Bronchial epithelial cell (primary cell): ENCODE measurements around the gene TRIM59. TPM values are rescaled to one million over a fixed set of nuclear protein-coding genes. Genes with fewer than 3 reads are reported as not detected.

ENCODE experiments used
- DNase-seq: peaks from one replicate; pipeline ENCODE4 v3.0.0-alpha.2; 2010; ENCODE audit warnings: low read depth
- FAIRE-seq: peaks from 2 replicates; lab custom pipeline; 2011; peaks lifted over from hg19 to GRCh38; lab: Jason Lieb, UNC
- H3K27me3 ChIP-seq: 2 replicates; pipeline ENCODE4 v1.5.1; 2011; ENCODE audit warnings: low read length; ENCODE audit not compliant: control insufficient read depth, insufficient read depth
- H3K36me3 ChIP-seq: 2 replicates; pipeline ENCODE4 v1.5.1; 2011; ENCODE audit warnings: low read length; ENCODE audit not compliant: control insufficient read depth, insufficient read depth
- H3K4me3 ChIP-seq: 2 replicates; pipeline ENCODE4 v1.5.1; 2011; ENCODE audit warnings: mild to moderate bottlenecking, low read depth, low read length, control low read depth
- total RNA-seq: library from RNA; depleted of rRNA; stranded (reverse); fragments of >200 nt; gene quantifications from 2 replicates; pipeline ENCODE4 v1.2.1, GENCODE V29; 2014
- TF ChIP-seq, protein P1 (sequence below): IDR thresholded peaks from 2 replicates; pipeline ENCODE4 v1.5.1; 2011; ENCODE audit warnings: mild to moderate bottlenecking, moderate library complexity, low read length, control low read depth, inconsistent platforms; ENCODE audit not compliant: insufficient read depth, severe bottlenecking

TRIM59 gene, protein sequence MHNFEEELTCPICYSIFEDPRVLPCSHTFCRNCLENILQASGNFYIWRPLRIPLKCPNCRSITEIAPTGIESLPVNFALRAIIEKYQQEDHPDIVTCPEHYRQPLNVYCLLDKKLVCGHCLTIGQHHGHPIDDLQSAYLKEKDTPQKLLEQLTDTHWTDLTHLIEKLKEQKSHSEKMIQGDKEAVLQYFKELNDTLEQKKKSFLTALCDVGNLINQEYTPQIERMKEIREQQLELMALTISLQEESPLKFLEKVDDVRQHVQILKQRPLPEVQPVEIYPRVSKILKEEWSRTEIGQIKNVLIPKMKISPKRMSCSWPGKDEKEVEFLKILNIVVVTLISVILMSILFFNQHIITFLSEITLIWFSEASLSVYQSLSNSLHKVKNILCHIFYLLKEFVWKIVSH
- 5.8 and 6.5 TPM in 2 replicates for total RNA-seq

DNA sequence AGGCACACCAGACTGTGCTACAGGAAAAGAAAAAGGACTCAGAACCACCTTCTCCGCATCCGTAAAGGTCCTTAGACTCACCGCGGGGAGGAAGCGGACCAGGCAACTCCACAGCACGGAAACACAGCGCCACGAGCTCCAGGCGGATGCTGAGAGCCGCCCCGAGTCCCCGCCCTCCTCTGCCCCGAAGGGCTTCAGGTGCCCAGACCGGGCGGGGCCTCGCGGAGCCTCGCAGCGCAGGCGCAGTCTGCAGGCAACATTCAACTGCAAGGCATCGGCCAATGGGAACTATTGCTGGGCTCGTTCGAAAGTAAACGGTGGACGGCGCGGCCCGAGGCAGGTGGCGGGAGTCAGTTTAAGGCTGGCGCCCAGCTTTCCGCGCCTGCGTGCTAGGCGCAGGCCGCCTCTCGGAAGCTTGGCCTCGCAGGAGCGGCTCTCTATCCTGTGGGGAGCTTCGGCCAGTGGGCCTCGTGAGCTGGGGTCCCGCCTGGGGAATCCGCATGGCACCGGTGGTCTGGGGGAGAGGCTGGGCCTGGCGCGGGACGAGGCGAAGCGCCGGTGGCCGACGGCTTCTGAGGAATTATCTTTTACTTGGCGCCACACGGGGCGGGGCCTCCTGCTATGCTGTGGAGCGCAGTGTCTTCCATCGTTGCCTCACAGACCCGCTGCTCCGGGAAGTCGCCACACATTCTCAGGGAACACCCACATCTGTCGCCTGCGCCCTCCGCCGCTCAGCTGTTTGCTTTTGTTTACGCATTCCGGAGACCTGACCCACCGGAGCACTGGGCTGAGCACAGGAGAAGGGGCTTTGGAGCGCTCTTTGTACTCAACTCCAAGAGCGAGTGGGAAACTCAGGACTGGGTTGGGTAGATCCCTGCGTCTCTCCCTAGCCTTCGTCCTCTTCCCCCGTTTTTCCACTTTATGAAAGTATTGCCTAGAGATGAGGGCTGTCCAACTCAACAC is at the start of gene TRIM59:
Gene TRIM59 (minus strand): TSS at position 151 of the 963 bp plus-strand sequence. CDS start 10,603 bp downstream, outside the sequence.
- no peak for FAIRE-seq

DNA sequence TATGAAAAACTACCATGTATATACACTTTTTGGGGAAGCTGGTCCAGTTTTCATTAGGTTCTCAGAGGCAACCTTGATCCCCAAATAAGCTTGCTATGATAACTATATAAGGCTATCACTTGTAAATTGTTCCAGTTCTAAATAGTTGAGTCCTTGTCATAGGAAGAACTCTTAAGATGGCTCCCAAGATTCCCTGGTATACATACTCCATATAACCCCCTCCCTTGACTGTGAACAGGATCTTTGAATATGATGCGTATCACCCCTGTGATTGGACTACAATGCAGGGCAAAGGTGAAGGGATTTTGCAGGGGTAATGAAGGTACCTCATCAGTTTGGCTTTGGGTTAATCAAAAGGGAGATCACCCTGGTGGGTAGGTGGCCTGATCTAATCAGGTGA is 48.6 kb upstream of the TRIM59 start:
- H3K4me3 ChIP-seq: no peak overlapping the region
- FAIRE-seq: no peak
- TF ChIP-seq, protein P1, sequence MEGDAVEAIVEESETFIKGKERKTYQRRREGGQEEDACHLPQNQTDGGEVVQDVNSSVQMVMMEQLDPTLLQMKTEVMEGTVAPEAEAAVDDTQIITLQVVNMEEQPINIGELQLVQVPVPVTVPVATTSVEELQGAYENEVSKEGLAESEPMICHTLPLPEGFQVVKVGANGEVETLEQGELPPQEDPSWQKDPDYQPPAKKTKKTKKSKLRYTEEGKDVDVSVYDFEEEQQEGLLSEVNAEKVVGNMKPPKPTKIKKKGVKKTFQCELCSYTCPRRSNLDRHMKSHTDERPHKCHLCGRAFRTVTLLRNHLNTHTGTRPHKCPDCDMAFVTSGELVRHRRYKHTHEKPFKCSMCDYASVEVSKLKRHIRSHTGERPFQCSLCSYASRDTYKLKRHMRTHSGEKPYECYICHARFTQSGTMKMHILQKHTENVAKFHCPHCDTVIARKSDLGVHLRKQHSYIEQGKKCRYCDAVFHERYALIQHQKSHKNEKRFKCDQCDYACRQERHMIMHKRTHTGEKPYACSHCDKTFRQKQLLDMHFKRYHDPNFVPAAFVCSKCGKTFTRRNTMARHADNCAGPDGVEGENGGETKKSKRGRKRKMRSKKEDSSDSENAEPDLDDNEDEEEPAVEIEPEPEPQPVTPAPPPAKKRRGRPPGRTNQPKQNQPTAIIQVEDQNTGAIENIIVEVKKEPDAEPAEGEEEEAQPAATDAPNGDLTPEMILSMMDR: no peak
- DNase-seq: no peak
- H3K27me3 ChIP-seq: no peaks in the 10 kb centered on the region
- peaks cover 4% of the 10 kb centered on the region for H3K36me3 ChIP-seq

More for the DNA sequence above, at the start of gene TRIM59:
- Histone ChIP-seq H3K4me3 (peak within 1 kb of the TSS; percentile 66), H3K36me3 (peaks cover 3% of the 10 kb centered on the region), H3K27me3 (no peaks in the 10 kb centered on the region)
- TF ChIP-seq, protein P1: peak; percentile 21
- peak; percentile 95 for DNase-seq

DNA sequence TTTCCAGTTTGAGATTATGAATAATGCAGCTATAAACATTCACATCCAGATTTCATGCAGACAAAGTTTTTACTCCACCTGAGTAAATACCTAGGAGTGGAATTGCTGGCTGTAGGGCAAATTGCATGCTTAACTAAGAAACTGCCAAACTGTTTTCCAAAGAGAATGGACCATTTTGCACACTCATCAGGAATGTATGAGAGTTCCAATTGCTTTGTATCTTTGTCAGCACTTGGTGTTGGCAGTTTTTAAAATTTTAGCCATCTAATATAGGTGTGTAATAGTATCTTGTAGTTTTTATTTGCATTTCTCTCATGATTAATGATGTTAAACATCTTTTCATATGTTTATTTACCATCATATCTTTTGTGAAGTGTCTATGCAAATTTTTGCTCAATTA is 40.6 kb upstream of the TRIM59 start:
- Histone ChIP-seq H3K4me3 (no peak overlapping the region), H3K27me3 (no peaks in the 10 kb centered on the region), H3K36me3 (no peaks in the 10 kb centered on the region)
- TF ChIP-seq, protein P1: no peak
- FAIRE-seq (no peak), DNase-seq (no peak)

DNA sequence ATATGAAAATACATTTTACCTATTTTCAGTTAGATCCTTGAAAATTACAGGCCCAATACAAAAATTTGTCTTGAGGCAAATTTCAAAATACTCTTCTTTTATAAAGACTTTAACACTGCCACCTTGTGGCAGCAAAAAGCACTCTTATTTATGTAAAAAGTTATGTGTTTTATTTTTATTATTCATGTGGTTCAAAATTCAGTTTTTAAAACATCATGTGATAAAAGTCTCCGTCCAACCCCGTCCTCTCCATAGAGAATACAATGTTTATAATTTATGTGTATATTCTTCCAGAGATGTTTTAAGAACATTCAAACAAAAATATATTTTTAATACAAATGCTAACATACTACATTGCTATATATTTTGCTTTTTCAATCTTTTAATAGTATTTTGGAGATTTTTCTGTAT is 36.9 kb upstream of the TRIM59 start:
- FAIRE-seq (no peak), DNase-seq (peak; percentile 47)
- Histone ChIP-seq H3K4me3 (no peak overlapping the region), H3K36me3 (no peaks in the 10 kb centered on the region), H3K27me3 (no peaks in the 10 kb centered on the region)
- TF ChIP-seq, protein P1: no peak

DNA sequence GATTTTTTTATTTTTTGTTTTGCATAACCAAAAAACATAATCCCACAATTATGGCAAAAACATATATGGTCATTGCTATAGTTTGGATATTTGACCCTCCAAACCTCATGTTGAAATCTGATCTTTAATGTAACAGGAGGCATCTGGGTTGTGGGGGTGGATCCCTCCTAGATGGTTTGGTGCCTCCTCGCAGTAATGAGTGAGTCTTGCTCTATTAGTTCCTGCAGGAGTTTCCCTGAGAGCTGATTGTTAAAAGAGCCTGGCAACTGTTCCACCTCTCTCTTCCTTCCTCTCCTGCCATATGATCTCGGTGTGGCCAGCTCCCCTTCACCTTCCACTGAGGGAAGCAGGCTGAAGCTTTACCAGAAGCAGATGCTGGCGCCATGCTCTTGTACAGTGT is 33.2 kb upstream of the TRIM59 start:
- FAIRE-seq (no peak), DNase-seq (no peak)
- H3K27me3 ChIP-seq: no peaks in the 10 kb centered on the region
- TF ChIP-seq, protein P1: no peak
- H3K4me3 ChIP-seq: no peak overlapping the region
- no peaks in the 10 kb centered on the region for H3K36me3 ChIP-seq
